Retina (tissue), 1 donor: ENCODE results near the gene AMMECR1L.
"Not testable (repeated sequence)": the region's sequence is repeated elsewhere in the genome, so short reads cannot be mapped to it uniquely, and the experiment has no call there.

Experiments used
- DNase-seq: peaks from one replicate; pipeline ENCODE4 v3.0.0-alpha.2; 2016

AMMECR1L gene

GRCh38 chr2:127885780-127886592 is at the start of gene AMMECR1L:
Gene AMMECR1L (minus strand): TSS chr2:127885956. CDS start chr2:127874234, 11,722 bp downstream.
- peak; percentile 96 for DNase-seq

- no peak for DNase-seq
Measured at GRCh38 chr2:127935337-127935736, 49.6 kb upstream of the AMMECR1L start.

- DNase-seq, result no peak
Measured at GRCh38 chr2:127932199-127932876, 46.6 kb upstream of the AMMECR1L start.

GRCh38 chr2:127929449-127929848 is 43.7 kb upstream of the AMMECR1L start:
- DNase-seq, result no peak

GRCh38 chr2:127927384-127927783 is 41.6 kb upstream of the AMMECR1L start:
- no peak for DNase-seq

- no peak for DNase-seq
Measured at GRCh38 chr2:127917916-127918315, 32.2 kb upstream of the AMMECR1L start.

- DNase-seq, result no peak
Measured at GRCh38 chr2:127913808-127914457, 28.2 kb upstream of the AMMECR1L start.

GRCh38 chr2:127911737-127912136 is 26.0 kb upstream of the AMMECR1L start:
- DNase-seq, result no peak

- DNase-seq, result no peak
Measured at GRCh38 chr2:127910415-127910814, 24.7 kb upstream of the AMMECR1L start.

- DNase-seq, result no peak
Measured at GRCh38 chr2:127909019-127909418, 23.3 kb upstream of the AMMECR1L start.

- DNase-seq, result not testable (repeated sequence)
Measured at GRCh38 chr2:127907733-127908400, 22.1 kb upstream of the AMMECR1L start.

- DNase-seq, result no peak
Measured at GRCh38 chr2:127906206-127906926, 20.6 kb upstream of the AMMECR1L start.

GRCh38 chr2:127901339-127902056 is 15.7 kb upstream of the AMMECR1L start:
- no peak for DNase-seq

GRCh38 chr2:127897531-127898211 is 11.9 kb upstream of the AMMECR1L start:
- DNase-seq, result no peak

- no peak for DNase-seq
Measured at GRCh38 chr2:127893494-127893893, 7.7 kb upstream of the AMMECR1L start.

- no peak for DNase-seq
Measured at GRCh38 chr2:127893033-127893432, 7.3 kb upstream of the AMMECR1L start.

GRCh38 chr2:127891811-127892210 is 6.1 kb upstream of the AMMECR1L start:
- DNase-seq, result no peak

- not testable (repeated sequence) for DNase-seq
Measured at GRCh38 chr2:127890756-127891155, 5.0 kb upstream of the AMMECR1L start.

- DNase-seq, result no peak
Measured at GRCh38 chr2:127888772-127889171, 3.0 kb upstream of the AMMECR1L start.

GRCh38 chr2:127887776-127888130 is 2.0 kb upstream of the AMMECR1L start:
- no peak for DNase-seq

- DNase-seq, result peak; percentile 21
Measured at GRCh38 chr2:127887082-127887775, 1.5 kb upstream of the AMMECR1L start.
